Activated naive CD8-positive, alpha-beta T cell treated with anti-CD3 and anti-CD28 coated beads for 36 hours (primary cell): Measurements from ENCODE around the gene SDK1. TPM values are rescaled to one million over a fixed set of nuclear protein-coding genes. Genes with fewer than 3 reads are reported as not detected.

ENCODE experiments used
- DNase-seq: peaks from one replicate; pipeline ENCODE4 v3.0.0; 2021
- H3K27ac Mint-ChIP-seq: one replicate; pipeline ENCODE4 v1.8.0; 2022; ENCODE audit warnings: mild to moderate bottlenecking, moderate library complexity, mixed read lengths
- H3K27me3 Mint-ChIP-seq: one replicate; pipeline ENCODE4 v1.8.0; 2022; ENCODE audit warnings: mild to moderate bottlenecking, mixed read lengths
- H3K36me3 Mint-ChIP-seq: one replicate; pipeline ENCODE4 v1.8.0; 2021; ENCODE audit warnings: mild to moderate bottlenecking, mixed read lengths
- H3K4me1 Mint-ChIP-seq: one replicate; pipeline ENCODE4 v1.8.0; 2021; ENCODE audit warnings: mixed read lengths
- H3K4me3 Mint-ChIP-seq: one replicate; pipeline ENCODE4 v1.8.0; 2022; ENCODE audit warnings: mild to moderate bottlenecking, moderate library complexity, mixed read lengths
- H3K9me3 Mint-ChIP-seq: one replicate; pipeline ENCODE4 v1.8.0; 2022; ENCODE audit warnings: mixed read lengths
- total RNA-seq, 2 experiments: library from RNA; stranded (reverse); gene quantifications; one replicate each; pipeline ENCODE4 v1.2.3, GENCODE V29; 2021

The SDK1 gene
- total RNA-seq, 2 experiments from 2014 or later, result 0.49 to 0.54 TPM

DNA sequence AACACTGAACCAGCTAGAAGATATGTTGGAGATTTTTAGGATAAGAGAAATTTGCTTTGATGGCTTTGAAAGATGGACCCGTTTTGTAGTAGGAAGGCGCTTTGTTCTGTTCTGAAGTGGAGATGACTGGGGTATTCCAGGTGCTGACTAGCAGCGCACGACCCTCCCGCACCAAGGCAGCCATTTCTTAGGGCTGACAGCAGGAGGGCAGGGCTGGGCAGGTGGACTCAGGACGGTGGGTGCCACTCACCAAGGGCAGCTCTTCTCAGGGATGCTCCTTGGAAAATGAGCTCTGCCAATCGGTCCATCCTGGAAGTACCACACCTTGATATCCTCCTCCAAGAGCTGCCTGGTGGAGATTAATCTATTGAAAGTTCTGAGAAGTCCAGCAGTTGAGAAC lies 917.4 kb downstream of the SDK1 start:
- no peak for DNase-seq
- Mint-ChIP-seq H3K27ac (no peak overlapping the region), H3K36me3 (no peaks in the 10 kb centered on the region), H3K4me3 (no peak overlapping the region), H3K27me3 (no peaks in the 10 kb centered on the region), H3K9me3 (no peaks in the 10 kb centered on the region), H3K4me1 (no peaks in the 10 kb centered on the region)

DNA sequence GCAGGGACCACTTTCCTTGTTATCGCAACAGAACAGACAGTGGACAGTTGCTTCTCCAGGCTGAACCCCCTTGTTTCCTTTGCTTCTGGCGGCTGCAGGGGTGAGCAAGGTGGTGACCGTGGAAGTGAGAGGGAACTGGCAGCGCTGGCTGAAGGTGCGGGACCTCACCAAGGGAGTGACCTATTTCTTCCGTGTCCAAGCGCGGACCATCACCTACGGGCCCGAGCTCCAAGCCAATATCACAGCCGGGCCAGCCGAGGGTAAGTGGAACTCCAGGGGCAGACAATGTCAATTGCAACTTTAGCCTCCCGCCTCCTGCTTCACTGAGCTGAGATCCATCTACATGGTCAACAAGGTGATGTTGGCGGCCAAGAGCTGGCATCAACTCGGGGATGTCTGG lies 919.0 kb downstream of the SDK1 start:
- no peak overlapping the region for H3K4me3 Mint-ChIP-seq
- no peaks in the 10 kb centered on the region for H3K36me3 Mint-ChIP-seq
- H3K9me3 Mint-ChIP-seq, result no peaks in the 10 kb centered on the region
- H3K4me1 Mint-ChIP-seq, result no peaks in the 10 kb centered on the region
- no peaks in the 10 kb centered on the region for H3K27me3 Mint-ChIP-seq
- no peak overlapping the region for H3K27ac Mint-ChIP-seq
- no peak for DNase-seq

DNA sequence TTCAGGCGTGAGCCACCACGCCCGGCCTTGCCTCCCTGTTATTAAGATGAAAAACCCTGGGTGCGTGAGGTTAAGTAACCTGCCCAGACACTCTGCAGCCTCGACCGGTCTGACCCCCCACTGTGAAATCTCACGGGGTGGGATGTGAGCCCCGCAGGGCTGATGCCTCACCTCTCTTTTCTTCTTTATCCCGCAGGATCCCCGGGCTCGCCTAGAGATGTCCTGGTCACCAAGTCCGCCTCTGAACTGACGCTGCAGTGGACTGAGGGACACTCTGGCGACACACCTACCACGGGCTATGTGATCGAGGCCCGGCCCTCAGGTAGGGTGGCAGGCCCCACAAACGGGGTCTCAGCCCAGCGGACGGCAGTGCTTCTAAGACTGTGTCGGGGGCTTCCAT lies 920.0 kb downstream of the SDK1 start:
- Mint-ChIP-seq H3K36me3 (no peaks in the 10 kb centered on the region), H3K4me1 (no peaks in the 10 kb centered on the region), H3K27me3 (no peaks in the 10 kb centered on the region), H3K4me3 (no peak overlapping the region), H3K9me3 (no peaks in the 10 kb centered on the region), H3K27ac (no peak overlapping the region)
- DNase-seq, result no peak

DNA sequence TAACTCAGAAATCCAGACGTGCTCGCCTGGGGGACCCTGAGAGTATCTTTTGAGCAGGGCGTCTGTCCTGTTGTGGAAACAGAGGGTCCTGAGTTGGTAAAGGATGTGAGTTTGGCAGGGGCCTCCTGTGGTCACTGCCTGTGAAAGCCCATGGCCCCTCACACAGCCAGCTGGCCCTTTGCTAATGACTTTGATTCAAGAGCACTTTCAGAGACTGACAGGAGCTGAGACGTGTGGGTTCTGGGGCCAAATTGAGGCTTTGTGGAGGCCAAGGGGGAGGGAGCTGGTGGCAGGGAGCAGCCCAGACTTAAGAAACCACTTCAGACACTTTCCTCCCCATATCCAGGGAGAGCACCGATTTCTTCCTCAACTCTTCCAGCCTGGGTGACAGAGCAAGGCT lies 921.6 kb downstream of the SDK1 start:
- Mint-ChIP-seq H3K4me3 (no peak overlapping the region), H3K27me3 (no peaks in the 10 kb centered on the region), H3K4me1 (no peaks in the 10 kb centered on the region), H3K36me3 (no peaks in the 10 kb centered on the region), H3K9me3 (no peaks in the 10 kb centered on the region), H3K27ac (no peak overlapping the region)
- no peak for DNase-seq

GRCh38 chr7:4225361-4225771 lies 924.3 kb downstream of the SDK1 start:
- Mint-ChIP-seq H3K4me1 (no peaks in the 10 kb centered on the region), H3K36me3 (no peaks in the 10 kb centered on the region), H3K9me3 (no peaks in the 10 kb centered on the region), H3K27me3 (no peaks in the 10 kb centered on the region), H3K27ac (no peak overlapping the region), H3K4me3 (no peak overlapping the region)
- DNase-seq, result no peak

DNA sequence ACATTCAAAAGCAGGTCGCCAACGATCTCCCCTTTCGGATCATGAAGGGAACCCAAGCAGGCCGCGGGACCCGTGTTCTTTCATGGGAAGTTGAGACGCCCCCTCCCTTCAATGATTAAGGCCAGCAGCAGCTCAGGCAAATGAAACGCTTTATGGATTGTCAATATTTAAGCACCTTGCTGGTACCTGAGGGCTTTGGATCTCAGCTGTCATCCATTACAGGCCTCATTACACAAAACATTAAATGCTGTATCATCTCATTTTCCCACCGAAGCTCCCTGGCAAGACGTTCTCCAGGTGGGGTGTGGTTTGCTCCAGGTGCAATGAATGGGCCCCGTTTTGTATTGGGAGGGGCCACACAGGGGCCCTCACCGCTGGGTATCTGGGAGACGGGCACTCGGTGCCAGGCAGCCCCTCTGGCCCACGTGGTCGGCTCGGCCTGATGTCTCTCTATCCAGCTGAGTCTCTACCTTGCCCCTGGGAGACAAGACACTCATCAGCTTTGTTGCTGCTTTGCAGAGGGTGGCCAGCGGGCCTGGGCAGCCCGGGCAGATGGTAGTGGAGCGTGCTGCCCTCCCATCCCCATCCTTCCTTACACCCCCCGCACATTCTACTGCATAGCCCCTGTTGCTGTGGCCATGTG lies 925.0 kb downstream of the SDK1 start:
- no peaks in the 10 kb centered on the region for H3K36me3 Mint-ChIP-seq
- no peak overlapping the region for H3K4me3 Mint-ChIP-seq
- no peak overlapping the region for H3K27ac Mint-ChIP-seq
- no peaks in the 10 kb centered on the region for H3K4me1 Mint-ChIP-seq
- no peaks in the 10 kb centered on the region for H3K27me3 Mint-ChIP-seq
- no peaks in the 10 kb centered on the region for H3K9me3 Mint-ChIP-seq
- DNase-seq, result no peak

DNA sequence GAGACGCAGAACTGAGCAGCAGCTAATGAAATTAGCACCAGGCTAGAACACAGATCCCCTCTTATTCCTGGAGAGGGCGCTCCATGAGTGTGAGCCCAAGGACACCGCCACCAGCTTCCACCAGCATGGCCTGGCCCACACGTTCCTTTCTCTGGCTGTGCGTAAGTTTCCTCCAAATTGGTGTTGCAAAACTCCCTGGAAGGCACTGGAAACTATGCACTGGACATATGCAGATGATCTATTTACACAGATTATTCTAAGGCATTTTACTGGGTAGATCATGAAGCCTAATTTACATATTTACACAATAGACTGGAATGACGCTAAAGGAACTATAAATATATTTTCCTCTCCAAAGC lies 925.5 kb downstream of the SDK1 start:
- Mint-ChIP-seq H3K9me3 (no peaks in the 10 kb centered on the region), H3K27me3 (no peaks in the 10 kb centered on the region), H3K27ac (no peak overlapping the region), H3K4me3 (no peak overlapping the region), H3K4me1 (no peaks in the 10 kb centered on the region), H3K36me3 (no peaks in the 10 kb centered on the region)
- DNase-seq, result no peak

- H3K4me3 Mint-ChIP-seq, result no peak overlapping the region
- no peak for DNase-seq
- no peaks in the 10 kb centered on the region for H3K36me3 Mint-ChIP-seq
- no peaks in the 10 kb centered on the region for H3K9me3 Mint-ChIP-seq
- H3K27me3 Mint-ChIP-seq, result no peaks in the 10 kb centered on the region
- no peaks in the 10 kb centered on the region for H3K4me1 Mint-ChIP-seq
- no peak overlapping the region for H3K27ac Mint-ChIP-seq
These were observed 926.3 kb downstream of the SDK1 start for GRCh38 chr7:4227105-4228010.

DNA sequence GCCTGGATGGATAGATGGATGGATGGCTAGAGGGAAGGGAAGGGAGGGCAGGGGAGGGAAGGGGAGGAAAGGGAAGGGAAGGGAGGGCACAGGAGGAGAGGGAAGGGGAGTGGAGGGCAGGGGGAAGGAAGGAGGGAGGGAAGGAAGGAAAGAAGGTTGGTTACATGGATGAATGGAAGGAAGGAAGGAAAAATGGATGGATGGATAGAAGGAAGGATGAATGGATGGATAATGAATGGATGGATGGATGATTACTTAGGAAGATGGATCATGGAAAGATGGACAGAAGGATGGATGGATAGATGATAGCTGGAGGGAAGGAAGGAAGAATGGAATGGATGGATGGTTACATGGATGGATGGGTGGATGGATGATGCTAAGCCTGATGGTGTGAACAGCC lies 929.3 kb downstream of the SDK1 start:
- Mint-ChIP-seq H3K9me3 (no peaks in the 10 kb centered on the region), H3K4me3 (no peak overlapping the region), H3K27me3 (no peaks in the 10 kb centered on the region)

DNA sequence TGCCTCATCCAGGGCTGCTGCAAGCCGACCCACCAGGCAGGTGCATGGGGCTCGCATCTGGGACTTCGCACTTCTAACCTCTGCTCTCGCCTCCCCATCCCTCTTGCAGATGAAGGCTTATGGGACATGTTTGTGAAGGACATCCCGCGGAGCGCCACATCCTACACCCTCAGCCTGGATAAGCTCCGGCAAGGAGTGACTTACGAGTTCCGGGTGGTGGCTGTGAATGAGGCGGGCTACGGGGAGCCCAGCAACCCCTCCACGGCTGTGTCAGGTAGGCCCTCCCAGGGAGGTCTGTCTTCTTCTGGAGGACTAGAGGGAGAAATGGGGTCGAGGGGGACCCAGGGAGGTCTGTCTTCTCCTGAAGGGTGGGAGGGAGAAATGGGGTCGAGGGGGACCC lies 932.1 kb downstream of the SDK1 start:
- no peak for DNase-seq
- Mint-ChIP-seq H3K9me3 (no peaks in the 10 kb centered on the region), H3K36me3 (no peaks in the 10 kb centered on the region), H3K4me1 (no peaks in the 10 kb centered on the region), H3K27me3 (no peaks in the 10 kb centered on the region), H3K4me3 (no peak overlapping the region), H3K27ac (no peak overlapping the region)

More for the DNA sequence above, 929.3 kb downstream of the SDK1 start:
- Mint-ChIP-seq H3K4me1 (no peaks in the 10 kb centered on the region), H3K36me3 (no peaks in the 10 kb centered on the region), H3K27ac (no peak overlapping the region)
- no peak for DNase-seq

DNA sequence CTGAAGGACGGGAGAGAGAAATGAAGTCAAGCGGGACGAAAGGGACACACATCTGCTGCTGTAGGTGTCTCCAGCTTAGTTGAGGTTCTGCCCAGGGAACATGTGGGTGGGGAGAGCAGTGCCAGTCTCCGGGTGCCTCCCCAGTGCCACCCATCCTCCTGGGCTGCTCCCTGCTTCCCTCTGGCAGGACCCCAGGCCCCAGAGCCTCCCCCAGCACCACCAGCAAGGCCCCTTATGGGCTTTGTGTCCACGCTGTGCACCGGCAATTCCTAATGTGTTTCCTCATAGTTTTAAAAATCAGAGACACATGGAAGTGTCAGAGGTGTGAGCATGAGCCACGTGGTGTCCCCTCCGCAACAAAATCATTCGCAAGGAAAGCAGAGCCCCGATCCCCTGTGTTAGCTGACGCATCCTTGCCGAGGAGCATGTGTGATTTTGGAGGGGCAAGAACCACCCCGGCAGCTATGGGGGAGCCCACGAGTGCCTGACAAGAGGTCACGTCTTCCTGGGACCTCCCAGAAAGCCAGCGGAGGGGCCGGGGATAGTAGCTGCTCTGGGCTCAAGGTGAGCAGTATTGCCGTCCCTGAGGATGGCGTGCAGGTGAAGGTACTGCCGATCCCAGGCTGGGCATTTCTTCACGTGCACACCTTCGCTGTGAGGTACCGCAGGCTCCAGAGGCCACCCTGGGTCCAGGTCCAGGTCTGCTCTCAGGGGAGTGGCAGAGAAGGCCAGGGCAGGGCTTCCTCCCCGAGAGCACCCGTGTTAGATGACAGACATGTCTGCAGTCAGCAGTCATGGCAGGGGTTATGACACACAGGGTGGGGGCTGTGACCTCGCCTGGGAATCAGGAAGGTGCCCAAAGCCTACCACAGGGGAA lies 932.8 kb downstream of the SDK1 start:
- Mint-ChIP-seq H3K9me3 (no peaks in the 10 kb centered on the region), H3K27ac (no peak overlapping the region), H3K27me3 (no peaks in the 10 kb centered on the region), H3K4me3 (no peak overlapping the region), H3K36me3 (no peaks in the 10 kb centered on the region), H3K4me1 (no peaks in the 10 kb centered on the region)
- no peak for DNase-seq

GRCh38 chr7:4234498-4234855 lies 933.4 kb downstream of the SDK1 start:
- no peaks in the 10 kb centered on the region for H3K9me3 Mint-ChIP-seq
- H3K4me1 Mint-ChIP-seq, result no peaks in the 10 kb centered on the region
- no peak overlapping the region for H3K4me3 Mint-ChIP-seq
- DNase-seq, result no peak
- H3K27ac Mint-ChIP-seq, result no peak overlapping the region
- no peaks in the 10 kb centered on the region for H3K27me3 Mint-ChIP-seq
- H3K36me3 Mint-ChIP-seq, result no peaks in the 10 kb centered on the region

DNA sequence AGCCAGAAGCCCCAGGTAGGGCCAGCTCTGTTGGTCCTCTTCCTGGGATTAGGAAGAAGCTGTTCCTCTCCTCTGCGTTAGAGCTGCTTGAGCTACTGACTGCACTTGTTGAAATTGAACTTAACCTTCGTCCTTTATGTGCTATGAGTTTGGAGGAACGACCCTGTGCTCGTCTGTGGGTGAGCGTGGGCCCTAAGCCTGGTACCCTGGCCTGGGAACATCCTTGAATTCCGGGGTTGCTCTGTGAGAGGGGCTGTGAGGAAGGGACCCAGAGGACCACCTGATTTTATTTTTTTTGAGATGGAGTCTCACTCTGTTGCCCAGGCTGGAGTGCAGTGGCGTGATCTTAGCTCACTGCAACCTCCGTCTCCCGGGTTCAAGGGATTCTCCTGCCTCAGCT lies 933.8 kb downstream of the SDK1 start:
- no peak overlapping the region for H3K27ac Mint-ChIP-seq
- H3K4me1 Mint-ChIP-seq, result no peaks in the 10 kb centered on the region
- no peaks in the 10 kb centered on the region for H3K36me3 Mint-ChIP-seq
- no peaks in the 10 kb centered on the region for H3K27me3 Mint-ChIP-seq
- no peak for DNase-seq
- H3K4me3 Mint-ChIP-seq, result no peak overlapping the region
- H3K9me3 Mint-ChIP-seq, result no peaks in the 10 kb centered on the region

DNA sequence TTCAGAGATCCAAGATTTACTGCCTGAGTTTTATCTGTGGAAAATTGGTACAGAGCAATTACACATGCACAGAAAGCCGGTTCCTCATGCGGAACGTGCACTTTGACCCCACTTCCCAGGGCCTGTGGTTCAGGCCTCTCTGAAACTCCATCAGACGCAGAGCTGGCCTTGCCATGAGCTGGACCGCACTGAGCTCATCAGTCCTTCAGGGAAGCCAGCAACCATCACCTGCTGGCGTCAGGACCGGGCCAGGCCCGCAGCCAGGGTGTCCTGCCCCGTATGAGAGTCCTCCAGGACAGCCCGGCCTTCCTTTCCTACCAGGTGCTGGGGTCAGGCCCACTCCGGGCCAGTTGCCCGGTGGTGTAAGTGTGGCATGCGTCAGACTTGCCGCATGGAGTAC lies 934.5 kb downstream of the SDK1 start:
- Mint-ChIP-seq H3K4me3 (no peak overlapping the region), H3K36me3 (no peaks in the 10 kb centered on the region), H3K27ac (no peak overlapping the region), H3K4me1 (peaks cover 1% of the 10 kb centered on the region), H3K9me3 (no peaks in the 10 kb centered on the region), H3K27me3 (no peaks in the 10 kb centered on the region)
- no peak for DNase-seq

- Mint-ChIP-seq H3K27ac (no peak overlapping the region), H3K4me1 (peaks cover 3% of the 10 kb centered on the region), H3K27me3 (no peaks in the 10 kb centered on the region), H3K4me3 (no peak overlapping the region), H3K36me3 (no peaks in the 10 kb centered on the region), H3K9me3 (no peaks in the 10 kb centered on the region)
- no peak for DNase-seq
These were observed 935.3 kb downstream of the SDK1 start for GRCh38 chr7:4236389-4236788.
